ENCODE results near the gene MANF. TPM values are rescaled to one million over a fixed set of nuclear protein-coding genes. Genes with fewer than 3 reads are reported as not detected.

The MANF gene
- total RNA-seq, 1 experiment from 2014 or later = 106 TPM

GRCh38 chr3:51391075-51391565, 6.0 kb downstream of the MANF start, which contains the start of gene RBM15B:
RBM15B (plus strand) TSS chr3:51391285; CDS start chr3:51391400, 115 bp downstream.
- DNase-seq (ENCODE audit: low spot score) = peak; percentile 91
- POLR2A ChIA-PET (ENCODE audit: low non-redundant PET) = no interaction called here
- no peak; the same call in 1 of the 2 replicates for TF ChIP-seq CTCF (conservative IDR thresholded peaks at IDR 0.05; ENCODE audit: low read depth, low read length)
- no peak for TF ChIP-seq EZH2 (IDR thresholded peaks at IDR 0.05; ENCODE audit: borderline replicate concordance, low read depth, low read length, poor library complexity, severe bottlenecking)
- Histone ChIP-seq H3K36me3 (ENCODE audit: insufficient read depth, low read length, poor library complexity, severe bottlenecking) (peaks cover 56% of the 10 kb centered on the region), H3K27me3 (replicated peaks; ENCODE audit: insufficient read depth, low read depth, low read length, poor library complexity) (no peaks in the 10 kb centered on the region), H3K9me3 (ENCODE audit: low read depth, low read length, poor library complexity, severe bottlenecking) (no peaks in the 10 kb centered on the region), H3K27ac (ENCODE audit: low read depth, low read length, poor library complexity, severe bottlenecking) (peak within 1 kb of the TSS; percentile 87), H3K4me1 (ENCODE audit: insufficient read depth, low read length, poor library complexity, severe bottlenecking) (peaks cover 11% of the 10 kb centered on the region), H3K4me3 (ENCODE audit: low read depth, low read length, poor library complexity, severe bottlenecking) (peak within 1 kb of the TSS; percentile 63)
- intact Hi-C loops (cut with micrococcal nuclease; ENCODE audit: unreplicated experiment) = no loop called here
- CTCF ChIA-PET = no interaction called here
- BruUV-seq (replicated peaks) = no TSS peak

GRCh38 chr3:51391566-51392354, 6.7 kb downstream of the MANF start:
- peak overlapping the region; percentile 87 for H3K27ac ChIP-seq (ENCODE audit: low read depth, low read length, poor library complexity, severe bottlenecking)
- POLR2A ChIA-PET (ENCODE audit: low non-redundant PET) = interaction anchor here (0.7 kb wide), 1 partner anchor 40 kb away, joined by 3 read pairs; no protein-coding TSS in a partner anchor
- no peak for TF ChIP-seq CTCF (conservative IDR thresholded peaks at IDR 0.05; ENCODE audit: low read depth, low read length)
- CTCF ChIA-PET = no interaction called here
- no peaks in the 10 kb centered on the region for H3K9me3 ChIP-seq (ENCODE audit: low read depth, low read length, poor library complexity, severe bottlenecking)
- DNase-seq (ENCODE audit: low spot score) = peak; percentile 6
- intact Hi-C loops (cut with micrococcal nuclease; ENCODE audit: unreplicated experiment) = no loop called here
- H3K4me3 ChIP-seq (ENCODE audit: low read depth, low read length, poor library complexity, severe bottlenecking) = peak overlapping the region; percentile 63
- no peaks in the 10 kb centered on the region for H3K27me3 ChIP-seq (replicated peaks; ENCODE audit: insufficient read depth, low read depth, low read length, poor library complexity)
- H3K4me1 ChIP-seq (ENCODE audit: insufficient read depth, low read length, poor library complexity, severe bottlenecking) = peaks cover 11% of the 10 kb centered on the region
- BruUV-seq (replicated peaks) = no TSS peak
- H3K36me3 ChIP-seq (ENCODE audit: insufficient read depth, low read length, poor library complexity, severe bottlenecking) = peaks cover 57% of the 10 kb centered on the region

- H3K36me3 ChIP-seq (ENCODE audit: insufficient read depth, low read length, poor library complexity, severe bottlenecking) = peaks cover 56% of the 10 kb centered on the region
- POLR2A ChIA-PET (ENCODE audit: low non-redundant PET) = no interaction called here
Observed at GRCh38 chr3:51392355-51393133, 7.5 kb downstream of the MANF start.

More at GRCh38 chr3:51392355-51393133, 7.5 kb downstream of the MANF start:
- BruUV-seq (replicated peaks) = no TSS peak
- TF ChIP-seq CTCF (conservative IDR thresholded peaks at IDR 0.05; ENCODE audit: low read depth, low read length) (no peak), EZH2 (IDR thresholded peaks at IDR 0.05; ENCODE audit: borderline replicate concordance, low read depth, low read length, poor library complexity, severe bottlenecking) (no peak)
- CTCF ChIA-PET = no interaction called here
- H3K4me1 ChIP-seq (ENCODE audit: insufficient read depth, low read length, poor library complexity, severe bottlenecking) = peaks cover 11% of the 10 kb centered on the region
- no peaks in the 10 kb centered on the region for H3K27me3 ChIP-seq (replicated peaks; ENCODE audit: insufficient read depth, low read depth, low read length, poor library complexity)
- H3K27ac ChIP-seq (ENCODE audit: low read depth, low read length, poor library complexity, severe bottlenecking) = peak overlapping the region; percentile 87
- H3K4me3 ChIP-seq (ENCODE audit: low read depth, low read length, poor library complexity, severe bottlenecking) = peak overlapping the region; percentile 63
- no peaks in the 10 kb centered on the region for H3K9me3 ChIP-seq (ENCODE audit: low read depth, low read length, poor library complexity, severe bottlenecking)
- intact Hi-C loops (cut with micrococcal nuclease; ENCODE audit: unreplicated experiment) = no loop called here
- no peak for DNase-seq (ENCODE audit: low spot score)

Measured in A673 (cell line).